ENCODE results near the gene EIF4A2. TPM values are rescaled to one million over a fixed set of nuclear protein-coding genes. Genes with fewer than 3 reads are reported as not detected.
A peak's percentile ranks its signal among the peaks of the same experiment; 100 is the strongest.

EIF4A2 gene
- total and polyA plus RNA-seq, 9 of the 15 experiments (the other 6 are each of a cell fraction or from before 2014, with no cell fraction given): 307 to 754 (median 435) TPM

DNA sequence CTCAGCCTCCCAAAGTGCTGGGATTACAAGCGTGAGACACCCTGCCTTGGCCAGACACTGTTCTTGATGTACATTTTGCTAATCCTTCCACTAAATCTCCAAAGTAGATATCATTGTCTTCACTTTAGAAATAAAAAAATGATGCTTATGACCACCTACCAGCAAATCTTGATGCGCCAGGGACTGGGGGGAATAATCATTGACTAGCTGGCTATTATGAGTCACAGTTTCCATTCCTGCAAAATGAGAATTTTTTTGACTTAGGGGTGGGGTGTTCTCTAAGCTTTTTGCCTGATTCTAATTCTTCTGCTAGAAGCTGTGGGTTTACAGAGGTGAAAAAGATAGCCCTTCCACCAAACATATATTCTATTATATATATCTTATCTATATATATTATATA lies 40.0 kb downstream of the EIF4A2 start (continued):
- TF ChIP-seq, protein P1, sequence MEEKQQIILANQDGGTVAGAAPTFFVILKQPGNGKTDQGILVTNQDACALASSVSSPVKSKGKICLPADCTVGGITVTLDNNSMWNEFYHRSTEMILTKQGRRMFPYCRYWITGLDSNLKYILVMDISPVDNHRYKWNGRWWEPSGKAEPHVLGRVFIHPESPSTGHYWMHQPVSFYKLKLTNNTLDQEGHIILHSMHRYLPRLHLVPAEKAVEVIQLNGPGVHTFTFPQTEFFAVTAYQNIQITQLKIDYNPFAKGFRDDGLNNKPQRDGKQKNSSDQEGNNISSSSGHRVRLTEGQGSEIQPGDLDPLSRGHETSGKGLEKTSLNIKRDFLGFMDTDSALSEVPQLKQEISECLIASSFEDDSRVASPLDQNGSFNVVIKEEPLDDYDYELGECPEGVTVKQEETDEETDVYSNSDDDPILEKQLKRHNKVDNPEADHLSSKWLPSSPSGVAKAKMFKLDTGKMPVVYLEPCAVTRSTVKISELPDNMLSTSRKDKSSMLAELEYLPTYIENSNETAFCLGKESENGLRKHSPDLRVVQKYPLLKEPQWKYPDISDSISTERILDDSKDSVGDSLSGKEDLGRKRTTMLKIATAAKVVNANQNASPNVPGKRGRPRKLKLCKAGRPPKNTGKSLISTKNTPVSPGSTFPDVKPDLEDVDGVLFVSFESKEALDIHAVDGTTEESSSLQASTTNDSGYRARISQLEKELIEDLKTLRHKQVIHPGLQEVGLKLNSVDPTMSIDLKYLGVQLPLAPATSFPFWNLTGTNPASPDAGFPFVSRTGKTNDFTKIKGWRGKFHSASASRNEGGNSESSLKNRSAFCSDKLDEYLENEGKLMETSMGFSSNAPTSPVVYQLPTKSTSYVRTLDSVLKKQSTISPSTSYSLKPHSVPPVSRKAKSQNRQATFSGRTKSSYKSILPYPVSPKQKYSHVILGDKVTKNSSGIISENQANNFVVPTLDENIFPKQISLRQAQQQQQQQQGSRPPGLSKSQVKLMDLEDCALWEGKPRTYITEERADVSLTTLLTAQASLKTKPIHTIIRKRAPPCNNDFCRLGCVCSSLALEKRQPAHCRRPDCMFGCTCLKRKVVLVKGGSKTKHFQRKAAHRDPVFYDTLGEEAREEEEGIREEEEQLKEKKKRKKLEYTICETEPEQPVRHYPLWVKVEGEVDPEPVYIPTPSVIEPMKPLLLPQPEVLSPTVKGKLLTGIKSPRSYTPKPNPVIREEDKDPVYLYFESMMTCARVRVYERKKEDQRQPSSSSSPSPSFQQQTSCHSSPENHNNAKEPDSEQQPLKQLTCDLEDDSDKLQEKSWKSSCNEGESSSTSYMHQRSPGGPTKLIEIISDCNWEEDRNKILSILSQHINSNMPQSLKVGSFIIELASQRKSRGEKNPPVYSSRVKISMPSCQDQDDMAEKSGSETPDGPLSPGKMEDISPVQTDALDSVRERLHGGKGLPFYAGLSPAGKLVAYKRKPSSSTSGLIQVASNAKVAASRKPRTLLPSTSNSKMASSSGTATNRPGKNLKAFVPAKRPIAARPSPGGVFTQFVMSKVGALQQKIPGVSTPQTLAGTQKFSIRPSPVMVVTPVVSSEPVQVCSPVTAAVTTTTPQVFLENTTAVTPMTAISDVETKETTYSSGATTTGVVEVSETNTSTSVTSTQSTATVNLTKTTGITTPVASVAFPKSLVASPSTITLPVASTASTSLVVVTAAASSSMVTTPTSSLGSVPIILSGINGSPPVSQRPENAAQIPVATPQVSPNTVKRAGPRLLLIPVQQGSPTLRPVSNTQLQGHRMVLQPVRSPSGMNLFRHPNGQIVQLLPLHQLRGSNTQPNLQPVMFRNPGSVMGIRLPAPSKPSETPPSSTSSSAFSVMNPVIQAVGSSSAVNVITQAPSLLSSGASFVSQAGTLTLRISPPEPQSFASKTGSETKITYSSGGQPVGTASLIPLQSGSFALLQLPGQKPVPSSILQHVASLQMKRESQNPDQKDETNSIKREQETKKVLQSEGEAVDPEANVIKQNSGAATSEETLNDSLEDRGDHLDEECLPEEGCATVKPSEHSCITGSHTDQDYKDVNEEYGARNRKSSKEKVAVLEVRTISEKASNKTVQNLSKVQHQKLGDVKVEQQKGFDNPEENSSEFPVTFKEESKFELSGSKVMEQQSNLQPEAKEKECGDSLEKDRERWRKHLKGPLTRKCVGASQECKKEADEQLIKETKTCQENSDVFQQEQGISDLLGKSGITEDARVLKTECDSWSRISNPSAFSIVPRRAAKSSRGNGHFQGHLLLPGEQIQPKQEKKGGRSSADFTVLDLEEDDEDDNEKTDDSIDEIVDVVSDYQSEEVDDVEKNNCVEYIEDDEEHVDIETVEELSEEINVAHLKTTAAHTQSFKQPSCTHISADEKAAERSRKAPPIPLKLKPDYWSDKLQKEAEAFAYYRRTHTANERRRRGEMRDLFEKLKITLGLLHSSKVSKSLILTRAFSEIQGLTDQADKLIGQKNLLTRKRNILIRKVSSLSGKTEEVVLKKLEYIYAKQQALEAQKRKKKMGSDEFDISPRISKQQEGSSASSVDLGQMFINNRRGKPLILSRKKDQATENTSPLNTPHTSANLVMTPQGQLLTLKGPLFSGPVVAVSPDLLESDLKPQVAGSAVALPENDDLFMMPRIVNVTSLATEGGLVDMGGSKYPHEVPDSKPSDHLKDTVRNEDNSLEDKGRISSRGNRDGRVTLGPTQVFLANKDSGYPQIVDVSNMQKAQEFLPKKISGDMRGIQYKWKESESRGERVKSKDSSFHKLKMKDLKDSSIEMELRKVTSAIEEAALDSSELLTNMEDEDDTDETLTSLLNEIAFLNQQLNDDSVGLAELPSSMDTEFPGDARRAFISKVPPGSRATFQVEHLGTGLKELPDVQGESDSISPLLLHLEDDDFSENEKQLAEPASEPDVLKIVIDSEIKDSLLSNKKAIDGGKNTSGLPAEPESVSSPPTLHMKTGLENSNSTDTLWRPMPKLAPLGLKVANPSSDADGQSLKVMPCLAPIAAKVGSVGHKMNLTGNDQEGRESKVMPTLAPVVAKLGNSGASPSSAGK (IDR thresholded peaks at IDR 0.05): no peak
- no peak for TF ChIP-seq ZNF23 (CRISPR knock-in tag; IDR thresholded peaks at IDR 0.05)
- TF ChIP-seq, protein P2, sequence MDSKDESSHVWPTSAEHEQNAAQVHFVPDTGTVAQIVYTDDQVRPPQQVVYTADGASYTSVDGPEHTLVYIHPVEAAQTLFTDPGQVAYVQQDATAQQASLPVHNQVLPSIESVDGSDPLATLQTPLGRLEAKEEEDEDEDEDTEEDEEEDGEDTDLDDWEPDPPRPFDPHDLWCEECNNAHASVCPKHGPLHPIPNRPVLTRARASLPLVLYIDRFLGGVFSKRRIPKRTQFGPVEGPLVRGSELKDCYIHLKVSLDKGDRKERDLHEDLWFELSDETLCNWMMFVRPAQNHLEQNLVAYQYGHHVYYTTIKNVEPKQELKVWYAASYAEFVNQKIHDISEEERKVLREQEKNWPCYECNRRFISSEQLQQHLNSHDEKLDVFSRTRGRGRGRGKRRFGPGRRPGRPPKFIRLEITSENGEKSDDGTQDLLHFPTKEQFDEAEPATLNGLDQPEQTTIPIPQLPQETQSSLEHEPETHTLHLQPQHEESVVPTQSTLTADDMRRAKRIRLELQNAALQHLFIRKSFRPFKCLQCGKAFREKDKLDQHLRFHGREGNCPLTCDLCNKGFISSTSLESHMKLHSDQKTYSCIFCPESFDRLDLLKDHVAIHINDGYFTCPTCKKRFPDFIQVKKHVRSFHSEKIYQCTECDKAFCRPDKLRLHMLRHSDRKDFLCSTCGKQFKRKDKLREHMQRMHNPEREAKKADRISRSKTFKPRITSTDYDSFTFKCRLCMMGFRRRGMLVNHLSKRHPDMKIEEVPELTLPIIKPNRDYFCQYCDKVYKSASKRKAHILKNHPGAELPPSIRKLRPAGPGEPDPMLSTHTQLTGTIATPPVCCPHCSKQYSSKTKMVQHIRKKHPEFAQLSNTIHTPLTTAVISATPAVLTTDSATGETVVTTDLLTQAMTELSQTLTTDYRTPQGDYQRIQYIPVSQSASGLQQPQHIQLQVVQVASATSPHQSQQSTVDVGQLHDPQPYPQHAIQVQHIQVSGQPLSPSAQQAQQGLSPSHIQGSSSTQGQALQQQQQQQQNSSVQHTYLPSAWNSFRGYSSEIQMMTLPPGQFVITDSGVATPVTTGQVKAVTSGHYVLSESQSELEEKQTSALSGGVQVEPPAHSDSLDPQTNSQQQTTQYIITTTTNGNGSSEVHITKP (IDR thresholded peaks at IDR 0.05; ENCODE audit: partially characterized antibody): no peak
- peak; percentile 42; the same call in 1 of the 2 replicates for TF ChIP-seq JUND (IDR thresholded peaks at IDR 0.05; ENCODE audit: borderline replicate concordance, low read depth, low read length)
- no peak for TF ChIP-seq JUND (tag; IDR thresholded peaks at IDR 0.05; ENCODE audit: borderline replicate concordance, low read depth, low read length)
- no peak for TF ChIP-seq TAF7 (tag; IDR thresholded peaks at IDR 0.05)
- no peak for TF ChIP-seq TAF9B (IDR thresholded peaks at IDR 0.05; ENCODE audit: partially characterized antibody)

Measured in K562 (cell line).